NCI-H2196 treated with DMSO at 0.1 percent for 48 hours (cell line): ENCODE results near the gene ESRRB.

Experiments used
- DNase-seq: peaks from one replicate; lab custom pipeline; 2025; ENCODE audit not compliant: unreplicated experiment; lab: John Stamatoyannopoulos, UW

The ESRRB gene

GRCh38 chr14:76537906-76538647, 162.1 kb downstream of the ESRRB start:
- DNase-seq: no peak

DNA sequence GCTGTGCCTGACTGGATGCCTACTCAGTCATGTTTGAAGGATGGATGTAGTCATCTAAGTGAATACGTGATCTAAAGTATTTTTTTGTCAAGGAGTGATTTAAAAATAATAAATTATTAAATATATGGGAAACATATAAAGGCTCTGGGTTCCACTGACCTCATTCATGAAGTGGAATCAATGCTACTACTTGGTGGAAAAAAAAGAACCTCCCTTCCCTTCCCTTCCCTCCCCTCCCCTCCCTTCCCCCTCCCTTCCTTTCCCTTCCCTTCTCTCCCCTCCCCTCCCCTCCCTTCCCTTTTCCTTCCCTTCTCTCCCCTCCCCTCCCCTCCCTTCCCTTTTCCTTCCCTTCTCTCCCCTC, 162.7 kb downstream of the ESRRB start:
- no peak for DNase-seq

DNA sequence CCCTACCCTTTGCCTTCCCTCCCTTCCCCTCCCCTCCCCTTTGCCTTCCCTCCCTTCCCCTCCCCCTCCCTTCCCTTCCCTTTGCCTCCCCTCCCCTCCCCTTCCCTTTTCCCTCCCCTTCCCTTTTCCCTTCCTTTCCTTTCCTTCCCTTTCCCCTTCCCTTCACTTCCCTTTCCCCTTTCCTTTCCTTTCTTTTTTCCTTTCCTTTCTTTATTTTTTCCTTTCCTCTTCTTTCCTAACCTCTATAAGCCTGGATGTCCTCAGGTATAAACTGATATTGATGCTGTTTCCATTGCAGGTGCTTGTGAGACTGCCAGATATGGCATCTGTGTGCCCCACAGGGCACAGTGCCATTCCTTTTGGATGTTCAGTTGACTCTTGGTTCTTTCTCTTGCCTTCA, 163.2 kb downstream of the ESRRB start:
- no peak for DNase-seq

DNA sequence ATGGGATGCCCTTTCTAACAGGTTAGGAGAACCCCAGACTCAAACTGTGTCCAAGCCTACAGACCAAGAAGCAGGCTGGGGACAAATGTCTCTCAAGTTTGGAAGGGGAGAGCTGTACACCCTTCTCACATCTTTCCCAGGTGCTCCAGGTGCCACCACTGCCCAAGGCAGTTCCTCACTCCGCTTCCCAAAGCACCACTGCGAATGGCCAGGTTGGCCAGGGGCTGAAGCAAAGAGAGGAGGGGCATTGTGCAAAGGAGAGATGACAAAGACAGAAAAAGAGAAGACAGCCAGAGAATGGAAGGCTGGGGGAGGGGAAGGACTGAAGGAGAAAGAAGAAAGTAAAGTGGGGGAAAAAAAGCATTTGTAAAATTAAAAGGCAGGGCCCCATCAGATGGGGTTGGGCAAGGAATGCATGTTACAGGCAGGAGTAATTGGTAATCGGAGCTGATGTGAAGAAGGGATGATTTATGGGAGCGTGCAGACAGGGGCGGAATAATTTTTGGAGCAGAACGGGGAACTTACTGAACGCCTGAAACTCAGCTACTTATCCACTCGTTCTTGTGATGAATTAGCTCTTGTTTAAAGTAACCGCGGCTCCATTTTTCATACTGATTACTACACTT, 165.8 kb downstream of the ESRRB start:
- no peak for DNase-seq

- DNase-seq: no peak
Observed at GRCh38 chr14:76546426-76547221, 170.7 kb downstream of the ESRRB start.

DNA sequence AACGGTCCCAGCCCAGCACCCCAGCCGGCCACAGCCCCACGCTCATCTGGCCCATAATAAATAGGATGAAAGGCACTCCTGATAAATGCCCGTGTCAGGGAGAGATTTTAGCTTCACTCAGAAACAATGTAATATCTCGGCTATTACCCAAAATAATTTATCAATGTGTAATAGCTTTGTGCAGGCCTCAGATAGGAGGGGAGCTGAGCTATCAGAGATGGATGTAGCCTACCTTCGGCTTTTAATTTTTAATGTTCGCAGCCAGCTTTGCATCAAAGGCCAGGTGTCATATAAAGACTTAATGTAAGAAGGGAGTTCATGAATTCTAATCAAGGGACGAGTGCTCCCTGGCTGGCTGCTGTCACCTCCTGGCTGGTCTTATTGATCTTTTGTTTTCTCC, 171.9 kb downstream of the ESRRB start:
- no peak for DNase-seq

DNA sequence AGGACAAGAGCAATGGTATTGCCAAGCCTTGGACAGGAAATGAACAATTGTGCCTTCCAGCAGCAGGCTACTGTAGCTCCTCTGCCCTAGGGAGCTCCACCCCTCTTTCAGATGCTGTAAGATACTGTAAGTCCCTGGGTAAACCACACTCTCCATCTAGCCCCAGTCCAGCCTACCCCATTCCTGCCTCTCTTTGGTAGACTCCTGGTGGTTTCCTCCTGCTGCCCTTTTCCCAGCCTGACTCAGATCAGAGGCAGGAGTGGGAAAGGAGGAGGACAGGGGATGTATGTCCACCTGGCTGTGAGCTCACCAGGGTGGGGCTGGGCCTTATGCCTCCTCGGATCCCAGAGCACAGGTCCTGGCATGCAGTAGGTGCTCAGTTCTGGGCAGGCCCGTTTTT, 174.6 kb downstream of the ESRRB start:
- DNase-seq: no peak

DNA sequence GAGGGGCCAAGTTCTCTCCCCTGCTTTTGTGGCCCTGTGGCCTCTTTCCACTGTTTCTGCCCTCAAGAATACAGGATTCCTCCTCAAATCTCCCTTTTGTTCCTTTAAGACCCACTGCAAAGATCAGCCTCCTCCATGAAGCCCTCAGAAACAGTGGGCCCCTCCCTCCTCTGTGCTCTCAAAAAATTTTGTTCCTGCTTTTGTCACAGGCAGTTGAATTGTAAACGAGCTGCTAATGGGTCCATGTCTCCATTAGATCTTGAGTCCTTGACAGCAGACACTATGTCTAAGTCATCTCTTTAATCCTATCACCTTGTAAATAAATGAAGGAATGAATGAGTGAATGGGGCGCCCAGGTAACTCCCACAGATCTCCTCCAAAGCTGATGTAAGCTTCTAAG, 175.2 kb downstream of the ESRRB start:
- no peak for DNase-seq
